Smooth muscle cell (in vitro differentiated cells): ENCODE measurements around the gene CBX7. TPM values are rescaled to one million over a fixed set of nuclear protein-coding genes. Genes with fewer than 3 reads are reported as not detected.

ENCODE experiments used
- DNase-seq: peaks from one replicate; lab custom pipeline; 2025; ENCODE audit not compliant: unreplicated experiment; lab: John Stamatoyannopoulos, UW
- H2AFZ ChIP-seq: fragments of 200-600 bp; sonication (generic); 2 replicates; pipeline ENCODE4 v1.6.0; 2016; ENCODE audit warnings: antibody characterized with exemption, low read depth, mild to moderate bottlenecking
- H3F3A ChIP-seq: fragments of 200-600 bp; sonication (generic); 2 replicates; pipeline ENCODE4 v1.6.0; 2017; ENCODE audit warnings: antibody characterized with exemption, low read depth
- H3K27ac ChIP-seq: fragments of 200-600 bp; sonication (generic); 2 replicates; pipeline ENCODE4 v1.5.1; 2016; ENCODE audit warnings: low read depth, mild to moderate bottlenecking
- H3K27me3 ChIP-seq: fragments of 200-600 bp; sonication (generic); 2 replicates; pipeline ENCODE4 v1.6.1; 2016; ENCODE audit warnings: low read depth, mild to moderate bottlenecking
- H3K36me3 ChIP-seq: fragments of 200-600 bp; sonication (generic); 2 replicates; pipeline ENCODE4 v1.5.1; 2016; ENCODE audit warnings: low read depth
- H3K4me1 ChIP-seq: fragments of 200-600 bp; sonication (generic); 2 replicates; pipeline ENCODE4 v1.5.1; 2016; ENCODE audit warnings: low read depth
- H3K4me2 ChIP-seq: fragments of 200-600 bp; sonication (generic); 2 replicates; pipeline ENCODE4 v1.6.0; 2016; ENCODE audit warnings: mild to moderate bottlenecking
- H3K4me3 ChIP-seq: fragments of 200-600 bp; sonication (generic); 2 replicates; pipeline ENCODE4 v1.5.1; 2016; ENCODE audit warnings: mild to moderate bottlenecking
- H3K79me2 ChIP-seq: fragments of 200-600 bp; sonication (generic); 2 replicates; pipeline ENCODE4 v1.6.0; 2016; ENCODE audit warnings: low read depth, mild to moderate bottlenecking
- H3K9ac ChIP-seq: fragments of 200-600 bp; sonication (generic); 2 replicates; pipeline ENCODE4 v1.6.0; 2016; ENCODE audit warnings: low read depth
- H3K9me3 ChIP-seq: fragments of 200-600 bp; sonication (generic); replicated peaks from 2 replicates; pipeline ENCODE4 v1.5.1; 2016; ENCODE audit warnings: low read depth
- H4K20me1 ChIP-seq: fragments of 200-600 bp; sonication (generic); 2 replicates; pipeline ENCODE4 v1.6.0; 2016; ENCODE audit warnings: low read depth
- WGBS: methylation state at CpG from one replicate; pipeline ENCODE4 v1.1.7; 2016; ENCODE audit warnings: low lambda C conversion rate; 5-methylcytosine and 5-hydroxymethylcytosine counted together
- polyA plus RNA-seq: library from polyadenylated mRNA; unstranded; fragments of >200 nt; fragmentation: Nextera tagmentation; extraction: Ambion mirVana; gene quantifications from 2 replicates; pipeline ENCODE4 v1.2.1, GENCODE V29; 2016
- total RNA-seq: library from RNA; depleted of rRNA; stranded (reverse); fragments of >200 nt; gene quantifications from 2 replicates; pipeline ENCODE4 v1.2.3, GENCODE V29; 2014
- TF ChIP-seq, protein P1 (sequence below): fragments of 200-600 bp; sonication (generic); IDR thresholded peaks from 2 replicates; pipeline ENCODE4 v1.5.1; 2017; ENCODE audit warnings: borderline replicate concordance, mild to moderate bottlenecking, antibody characterized with exemption; ENCODE audit not compliant: insufficient read depth, poor library complexity, severe bottlenecking

The CBX7 gene
- total and polyA plus RNA-seq, 2 experiments from 2014 or later, result 0.40 to 1.7 TPM

- Histone ChIP-seq H3K36me3 (no peaks in the 10 kb centered on the region), H3K27ac (no peak overlapping the region), H3K9ac (no peak overlapping the region), H3K27me3 (no peaks in the 10 kb centered on the region), H3K79me2 (no peaks in the 10 kb centered on the region), H3K4me3 (no peak overlapping the region), H3K9me3 (no peaks in the 10 kb centered on the region), H3K4me2 (no peak overlapping the region), H4K20me1 (no peaks in the 10 kb centered on the region), H2AFZ (no peak overlapping the region), H3F3A (peaks cover 22% of the 10 kb centered on the region), H3K4me1 (peaks cover 35% of the 10 kb centered on the region)
- TF ChIP-seq, protein P1, sequence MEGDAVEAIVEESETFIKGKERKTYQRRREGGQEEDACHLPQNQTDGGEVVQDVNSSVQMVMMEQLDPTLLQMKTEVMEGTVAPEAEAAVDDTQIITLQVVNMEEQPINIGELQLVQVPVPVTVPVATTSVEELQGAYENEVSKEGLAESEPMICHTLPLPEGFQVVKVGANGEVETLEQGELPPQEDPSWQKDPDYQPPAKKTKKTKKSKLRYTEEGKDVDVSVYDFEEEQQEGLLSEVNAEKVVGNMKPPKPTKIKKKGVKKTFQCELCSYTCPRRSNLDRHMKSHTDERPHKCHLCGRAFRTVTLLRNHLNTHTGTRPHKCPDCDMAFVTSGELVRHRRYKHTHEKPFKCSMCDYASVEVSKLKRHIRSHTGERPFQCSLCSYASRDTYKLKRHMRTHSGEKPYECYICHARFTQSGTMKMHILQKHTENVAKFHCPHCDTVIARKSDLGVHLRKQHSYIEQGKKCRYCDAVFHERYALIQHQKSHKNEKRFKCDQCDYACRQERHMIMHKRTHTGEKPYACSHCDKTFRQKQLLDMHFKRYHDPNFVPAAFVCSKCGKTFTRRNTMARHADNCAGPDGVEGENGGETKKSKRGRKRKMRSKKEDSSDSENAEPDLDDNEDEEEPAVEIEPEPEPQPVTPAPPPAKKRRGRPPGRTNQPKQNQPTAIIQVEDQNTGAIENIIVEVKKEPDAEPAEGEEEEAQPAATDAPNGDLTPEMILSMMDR, result no peak
- no peak for DNase-seq
- 95% methylated on average over 14 of the region's 17 CpGs for WGBS
These were observed 19.3 kb upstream of the CBX7 start for GRCh38 chr22:39171623-39172264.

- Histone ChIP-seq H3K27ac (no peak overlapping the region), H3F3A (peaks cover 15% of the 10 kb centered on the region), H4K20me1 (no peaks in the 10 kb centered on the region), H3K4me1 (peaks cover 31% of the 10 kb centered on the region), H3K27me3 (no peaks in the 10 kb centered on the region), H3K9ac (no peak overlapping the region), H3K4me3 (no peak overlapping the region), H2AFZ (no peak overlapping the region), H3K36me3 (no peaks in the 10 kb centered on the region), H3K4me2 (peak overlapping the region; percentile 79), H3K79me2 (no peaks in the 10 kb centered on the region), H3K9me3 (no peaks in the 10 kb centered on the region)
- WGBS, result 39% methylated on average over 28 of the region's 28 CpGs
- TF ChIP-seq, protein P1, result peak; percentile 96
- DNase-seq, result peak; percentile 55
These were observed 18.5 kb upstream of the CBX7 start for GRCh38 chr22:39170825-39171622.

DNA sequence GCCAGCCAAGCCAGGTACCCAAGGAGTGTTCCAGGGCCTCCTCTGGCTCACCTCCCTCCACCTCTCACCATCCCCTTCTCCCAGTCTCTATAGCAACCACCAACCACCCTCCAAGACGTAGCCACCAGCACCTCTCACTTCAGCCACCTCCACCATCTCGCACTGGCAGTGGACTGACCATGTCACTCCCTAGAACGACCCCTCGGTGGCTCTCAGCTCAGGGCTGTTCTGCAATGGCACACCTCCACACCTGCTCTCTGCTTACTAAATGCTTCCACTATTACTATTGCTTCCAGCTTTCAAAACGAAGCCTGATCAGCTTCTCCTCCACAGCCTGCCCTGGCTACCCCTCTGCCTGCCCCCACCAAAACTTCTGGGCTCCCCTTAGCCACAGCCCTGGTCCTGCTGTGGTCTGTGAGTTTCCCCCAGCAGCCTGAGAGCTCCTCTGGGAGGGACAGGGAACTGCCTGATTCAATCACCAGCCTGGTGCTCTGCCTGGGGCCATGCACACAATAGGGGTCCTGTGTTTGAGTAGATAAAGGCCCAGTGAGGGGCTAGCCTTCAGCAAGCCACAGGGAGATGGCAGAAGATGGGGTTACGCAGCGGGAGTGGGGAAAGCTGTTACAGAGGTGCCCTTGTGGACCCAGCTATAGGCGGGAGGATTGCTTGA, 17.5 kb upstream of the CBX7 start:
- no peaks in the 10 kb centered on the region for H3K27me3 ChIP-seq

More for the DNA sequence above, 17.5 kb upstream of the CBX7 start:
- Histone ChIP-seq H2AFZ (no peak overlapping the region), H3K9me3 (no peaks in the 10 kb centered on the region), H3K4me2 (no peak overlapping the region), H3K27ac (no peak overlapping the region), H3K36me3 (no peaks in the 10 kb centered on the region), H3K4me1 (peaks cover 20% of the 10 kb centered on the region), H3K9ac (no peak overlapping the region), H3F3A (peaks cover 4% of the 10 kb centered on the region), H4K20me1 (no peaks in the 10 kb centered on the region), H3K4me3 (no peak overlapping the region), H3K79me2 (no peaks in the 10 kb centered on the region)
- TF ChIP-seq, protein P1, result no peak
- WGBS, result 69% methylated on average over 8 of the region's 8 CpGs
- no peak for DNase-seq
